T follicular helper cell (primary cell): ENCODE results near the gene RELT.
A peak's percentile ranks its signal among the peaks of the same experiment; 100 is the strongest.

Source experiments
- DNase-seq: peaks from one replicate; pipeline ENCODE4 v3.0.0-alpha.2; 2020; ENCODE audit warnings: low read depth

Gene RELT

GRCh38 chr11:73390601-73391565 is 14.7 kb downstream of the RELT start:
- DNase-seq: no peak

GRCh38 chr11:73391665-73392064 is 15.5 kb downstream of the RELT start:
- no peak for DNase-seq

GRCh38 chr11:73392108-73393010 is 16.2 kb downstream of the RELT start:
- DNase-seq: no peak

- no peak for DNase-seq
Measured at GRCh38 chr11:73393011-73393380, 16.8 kb downstream of the RELT start.

- DNase-seq: peak; percentile 53
Measured at GRCh38 chr11:73393479-73394415, 17.5 kb downstream of the RELT start.

GRCh38 chr11:73394416-73395296 is 18.5 kb downstream of the RELT start:
- no peak for DNase-seq

GRCh38 chr11:73395297-73396208 is 19.4 kb downstream of the RELT start:
- DNase-seq: no peak

GRCh38 chr11:73396251-73396930 is 20.2 kb downstream of the RELT start:
- no peak for DNase-seq

GRCh38 chr11:73396985-73397384 is 20.8 kb downstream of the RELT start:
- no peak for DNase-seq

- DNase-seq: no peak
Measured at GRCh38 chr11:73397468-73398131, 21.4 kb downstream of the RELT start.

GRCh38 chr11:73398132-73398526 is 21.9 kb downstream of the RELT start:
- DNase-seq: no peak

- no peak for DNase-seq
Measured at GRCh38 chr11:73398721-73399120, 22.5 kb downstream of the RELT start.

- no peak for DNase-seq
Measured at GRCh38 chr11:73399159-73399590, 23.0 kb downstream of the RELT start.

GRCh38 chr11:73399636-73400035 is 23.4 kb downstream of the RELT start:
- no peak for DNase-seq

GRCh38 chr11:73400293-73400692 is 24.1 kb downstream of the RELT start:
- DNase-seq: no peak

- DNase-seq: no peak
Measured at GRCh38 chr11:73401217-73401923, 25.2 kb downstream of the RELT start.
